Endothelial cell of umbilical vein (primary cell): ENCODE results near the gene MLF2. TPM values are rescaled to one million over a fixed set of nuclear protein-coding genes. Genes with fewer than 3 reads are reported as not detected.

Experiments
- BruUV-seq: library from RNA; stranded (reverse); fragments of 400-500 nt; replicated peaks from 2 replicates; lab custom pipeline; 2021; lab: Mats Ljungman, UMichigan
- CTCF ChIA-PET: fragments of 300-600, 350-600 bp; sonication (Branson Sonifier 250); formaldehyde crosslinking; loops from one replicate; lab custom pipeline; 2021; ENCODE audit warnings: antibody characterized with exemption, inconsistent platforms; lab: Charles Lee
- POLR2A ChIA-PET: fragments of 300-600, 350-600 bp; sonication (Branson Sonifier 250); formaldehyde crosslinking; loops from one replicate; lab custom pipeline; 2021; ENCODE audit warnings: antibody characterized with exemption, inconsistent platforms; lab: Charles Lee
- DNase-seq: peaks from one replicate; pipeline ENCODE4 v3.0.0-alpha.2; 2011; ENCODE audit warnings: low read depth, low spot score
- FAIRE-seq: peaks from 2 replicates; lab custom pipeline; 2011; peaks lifted over from hg19 to GRCh38; lab: Jason Lieb, UNC
- H2AFZ ChIP-seq: 2 replicates; pipeline ENCODE4 v1.6.0; 2012; ENCODE audit warnings: low read depth, low read length, control low read depth, inconsistent platforms
- H3K27ac ChIP-seq: 2 replicates; pipeline ENCODE4 v1.5.1; 2011; ENCODE audit warnings: low read depth, mild to moderate bottlenecking, control low read depth, low read length, moderate library complexity; ENCODE audit not compliant: insufficient read depth
- H3K27me3 ChIP-seq, 2 experiments: 2 replicates each; pipeline versions ENCODE4 v1.6.0 to v1.6.1; 2011; ENCODE audit warnings: low read length in 2 of 2, mixed read lengths in 1 of 2; ENCODE audit not compliant: control insufficient read depth in 2 of 2, insufficient read depth in 2 of 2
- H3K36me3 ChIP-seq, 2 experiments: 2 replicates in 1 of 2; 3 replicates in 1 of 2; pipeline ENCODE4 v1.5.1; 2011; ENCODE audit warnings: low read length in 2 of 2, mild to moderate bottlenecking in 1 of 2, moderate library complexity in 1 of 2; ENCODE audit not compliant: control insufficient read depth in 2 of 2, insufficient read depth in 2 of 2; ENCODE audit errors: extremely low read depth in 1 of 2
- H3K4me1 ChIP-seq: 3 replicates; pipeline ENCODE4 v1.5.1; 2011; ENCODE audit warnings: mild to moderate bottlenecking, low read length; ENCODE audit not compliant: control insufficient read depth, insufficient read depth; ENCODE audit errors: extremely low read depth
- H3K4me2 ChIP-seq: 2 replicates; pipeline ENCODE4 v1.6.1; 2011; ENCODE audit warnings: low read length, control low read depth, mixed read lengths; ENCODE audit not compliant: insufficient read depth
- H3K4me3 ChIP-seq, 3 experiments: fragments of 200-600 bp in 1 of 3; sonication (generic), shearing (Covaris generic) in 1 of 3; replicated peaks in 1 of 3; 2 replicates each; pipeline ENCODE4 v1.5.1; 2011 to 2016; ENCODE audit warnings: control low read depth in 3 of 3, low read length in 3 of 3, mild to moderate bottlenecking in 2 of 3, inconsistent platforms in 1 of 3, low read depth in 1 of 3, moderate library complexity in 1 of 3; ENCODE audit not compliant: insufficient read depth in 1 of 3
- H3K79me2 ChIP-seq: 2 replicates; pipeline ENCODE4 v1.6.0; 2012; ENCODE audit warnings: low read length, inconsistent platforms; ENCODE audit not compliant: control insufficient read depth, insufficient read depth
- H3K9ac ChIP-seq: replicated peaks from 2 replicates; pipeline ENCODE3; 2011; ENCODE audit warnings: low read length, control low read depth; ENCODE audit not compliant: insufficient read depth; ENCODE audit errors: extremely low read depth
- H3K9me1 ChIP-seq: replicated peaks from 3 replicates; pipeline ENCODE4 v1.6.0; 2011; ENCODE audit warnings: mild to moderate bottlenecking, low read length; ENCODE audit not compliant: control insufficient read depth, insufficient read depth; ENCODE audit errors: extremely low read depth
- H3K9me3 ChIP-seq: replicated peaks from 2 replicates; pipeline ENCODE4 v1.5.1; 2012; ENCODE audit warnings: low read length, inconsistent platforms; ENCODE audit not compliant: control insufficient read depth, insufficient read depth
- H4K20me1 ChIP-seq: replicated peaks from 2 replicates; pipeline ENCODE3; 2011; ENCODE audit warnings: mild to moderate bottlenecking, low read length; ENCODE audit not compliant: control insufficient read depth, insufficient read depth; ENCODE audit errors: extremely low read depth
- CTCF ChIP-seq, 2 donors: IDR thresholded peaks; 1 replicate in 1 of 2; 2 replicates in 1 of 2; pipeline ENCODE4 v1.5.1; 2011; ENCODE audit warnings: low read length in 2 of 2, mild to moderate bottlenecking in 2 of 2, moderate library complexity in 2 of 2, control low read depth in 1 of 2, inconsistent platforms in 1 of 2, low read depth in 1 of 2; ENCODE audit not compliant: insufficient read depth in 1 of 2; ENCODE audit errors: extremely low read depth in 1 of 2
- EZH2 ChIP-seq: IDR thresholded peaks from 2 replicates; pipeline ENCODE4 v1.6.1; 2012; ENCODE audit warnings: borderline replicate concordance, low read depth, mild to moderate bottlenecking, moderate library complexity, low read length, inconsistent platforms; ENCODE audit not compliant: severe bottlenecking
- FOS ChIP-seq: IDR thresholded peaks from 2 replicates; pipeline ENCODE4 v1.6.1; 2011; ENCODE audit warnings: mild to moderate bottlenecking, low read length, moderate library complexity, borderline replicate concordance; ENCODE audit not compliant: insufficient read depth
- GATA2 ChIP-seq: IDR thresholded peaks from 2 replicates; pipeline ENCODE4 v1.7.0; 2011; ENCODE audit warnings: low read depth, mild to moderate bottlenecking, moderate library complexity, mixed read lengths, low read length; ENCODE audit not compliant: insufficient read length, insufficient read depth
- JUN ChIP-seq: IDR thresholded peaks from 2 replicates; pipeline ENCODE4 v1.6.1; 2011; ENCODE audit warnings: borderline replicate concordance, low read depth; ENCODE audit not compliant: insufficient read length, insufficient read depth
- MYC ChIP-seq: IDR thresholded peaks from one replicate; pipeline ENCODE4 v1.6.1; 2011; ENCODE audit warnings: mild to moderate bottlenecking, low read depth, low read length
- POLR2A ChIP-seq: IDR thresholded peaks from 2 replicates; pipeline ENCODE4 v1.6.1; 2012; ENCODE audit warnings: low read depth, mild to moderate bottlenecking, control low read depth, low read length
- POLR2AphosphoS5 ChIP-seq: IDR thresholded peaks from 2 replicates; pipeline ENCODE4 v1.6.1; 2012; ENCODE audit warnings: low read depth, mild to moderate bottlenecking, control low read depth, low read length, moderate library complexity; ENCODE audit not compliant: insufficient read depth
- dilution Hi-C: fragments of 300-500 bp; cut with MboI; formaldehyde crosslinking; loops from one replicate; pipeline ENCODE4 v1.15.0; 2019; ENCODE audit warnings: low sequenced_read_pairs; ENCODE audit not compliant: extremely low pct_ligation_motif_present
- intact Hi-C: fragments of 100-400 bp; cut with micrococcal nuclease; formaldehyde crosslinking; loops from one replicate; pipeline ENCODE4 v1.10.0; 2022
- polyA plus RNA-seq, 4 experiments: library from polyadenylated mRNA; depleted of rRNA in 3 of 4; stranded (reverse) in 3 of 4; unstranded in 1 of 4; fragments of >200 nt; gene quantifications; 2 replicates each; pipeline versions ENCODE4 v1.2.1 to v1.2.3, GENCODE V29; 2011 to 2012; ENCODE audit warnings: missing spikeins in 1 of 4
- total RNA-seq: library from RNA; stranded (reverse); gene quantifications from 2 replicates; pipeline ENCODE4 v1.2.3, GENCODE V29; 2021
- TF ChIP-seq, protein P1 (sequence below): IDR thresholded peaks from 2 replicates; pipeline ENCODE4 v1.6.1; 2011; ENCODE audit not compliant: insufficient read depth, insufficient read length

Gene MLF2
- total and polyA plus RNA-seq, 2 donors (not counting 3 experiments of a cell fraction or from before 2014, with no cell fraction given): 147 to 306 TPM

DNA sequence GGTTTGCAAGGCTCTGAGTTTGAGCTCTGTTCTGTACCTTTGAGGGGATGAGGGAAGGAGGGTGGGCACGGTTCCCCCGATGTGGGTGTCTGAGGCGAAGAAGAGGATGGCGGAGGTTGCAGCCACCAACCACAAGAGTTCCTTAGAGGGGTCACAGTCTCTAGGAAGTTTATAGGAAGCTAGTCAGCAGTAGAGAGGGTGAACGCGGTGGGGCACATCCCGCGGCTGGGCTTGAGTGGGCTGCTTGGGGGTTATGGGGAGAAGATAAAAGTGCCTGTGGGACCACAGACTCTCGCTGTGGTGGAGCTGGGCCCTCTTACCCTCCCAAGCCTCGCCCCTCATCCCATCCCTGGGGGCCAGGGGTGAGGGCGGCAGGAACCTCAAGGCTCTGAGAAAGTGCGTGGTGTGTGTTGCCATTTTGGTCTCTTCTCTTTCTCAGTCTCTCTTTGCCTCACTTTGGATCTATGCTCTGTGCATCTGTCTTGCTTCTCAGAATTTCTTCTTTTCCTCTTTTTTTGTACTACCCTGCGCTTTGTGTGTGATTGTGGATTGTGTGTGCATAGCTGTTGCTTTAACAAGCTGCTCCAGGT, 39.1 kb upstream of the MLF2 start:
- POLR2A ChIA-PET: no interaction called here
- FAIRE-seq: no peak

More for the DNA sequence above, 39.1 kb upstream of the MLF2 start:
- H3K9me3 ChIP-seq: no peaks in the 10 kb centered on the region
- no peak overlapping the region for H3K4me3 ChIP-seq
- no peak overlapping the region for H3K27ac ChIP-seq
- H2AFZ ChIP-seq: no peak overlapping the region
- H4K20me1 ChIP-seq: no peaks in the 10 kb centered on the region
- CTCF ChIA-PET: interaction anchor here (1.1 to 2.5 kb wide), 4 partner anchors 11 to 39 kb away, joined by 3 to 13 read pairs (median 4); partner anchors contain the start of gene MLF2
- H3K27me3 ChIP-seq: peaks cover 10 to 11% of the 10 kb centered on the region in 2 experiments
- no peak overlapping the region for H3K9ac ChIP-seq
- intact Hi-C loops (no loop called here), dilution Hi-C loops (no loop called here)
- no peaks in the 10 kb centered on the region for H3K9me1 ChIP-seq
- no peak overlapping the region for H3K4me2 ChIP-seq
- no TSS peak for BruUV-seq
- H3K79me2 ChIP-seq: no peaks in the 10 kb centered on the region
- H3K4me1 ChIP-seq: no peaks in the 10 kb centered on the region
- no peaks in the 10 kb centered on the region for H3K36me3 ChIP-seq
- DNase-seq: no peak
- TF ChIP-seq MYC (no peak), GATA2 (no peak), POLR2AphosphoS5 (no peak), POLR2A (no peak), CTCF (IDR thresholded peaks at IDR 0.05; ENCODE audit: extremely low read depth in 1 of 2, insufficient read depth in 1 of 2, low read depth in 1 of 2, low read length in 2 of 2) (no peak), EZH2 (no peak), FOS (no peak), JUN (no peak)
- TF ChIP-seq, protein P1, sequence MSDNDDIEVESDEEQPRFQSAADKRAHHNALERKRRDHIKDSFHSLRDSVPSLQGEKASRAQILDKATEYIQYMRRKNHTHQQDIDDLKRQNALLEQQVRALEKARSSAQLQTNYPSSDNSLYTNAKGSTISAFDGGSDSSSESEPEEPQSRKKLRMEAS: no peak
